Measurements from ENCODE around the gene VWA3A.

The VWA3A gene

DNA sequence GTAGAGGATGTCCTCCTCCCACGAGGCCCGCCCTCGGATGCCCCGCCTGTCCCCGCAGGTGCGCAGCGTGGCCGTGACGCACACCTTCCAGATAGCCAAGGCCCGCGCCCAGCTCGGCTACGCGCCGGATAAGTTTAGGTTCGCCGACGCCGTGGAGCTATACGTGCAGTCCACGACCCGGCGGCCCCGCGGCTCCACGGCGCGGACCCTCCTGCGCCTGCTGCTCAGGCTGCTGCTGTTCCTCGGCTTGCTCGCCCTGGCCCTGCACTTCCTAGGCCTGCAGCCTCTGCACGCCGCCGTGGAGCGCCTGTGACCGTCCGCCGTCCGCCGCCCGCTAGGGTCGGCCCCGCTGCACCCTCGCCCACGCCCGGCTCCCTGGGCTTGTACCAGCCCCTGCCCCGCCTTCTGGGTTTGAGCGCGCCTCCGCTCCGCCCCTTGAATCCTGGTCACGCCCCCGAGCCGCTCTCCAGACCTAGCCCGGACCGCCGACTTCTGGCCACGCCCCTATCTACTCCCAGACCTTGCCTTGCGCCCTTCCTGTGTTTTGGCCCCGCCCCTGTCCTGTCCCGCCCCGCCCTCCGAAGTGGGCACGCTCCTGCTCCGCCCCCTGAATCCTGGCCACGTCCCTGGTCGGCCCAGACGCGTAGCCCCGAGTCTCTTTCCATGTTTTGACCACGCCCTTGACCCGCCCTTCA lies 97.9 kb downstream of the VWA3A start:
- Histone ChIP-seq H3K79me2 (ENCODE audit: control insufficient read depth, low read length) (no peaks in the 10 kb centered on the region), H3K4me1 (ENCODE audit: control insufficient read depth, low read length) (peaks cover 38% of the 10 kb centered on the region), H3K9me3 (ENCODE audit: control insufficient read depth, insufficient read depth, low read length) (no peaks in the 10 kb centered on the region), H3K27me3 (ENCODE audit: control insufficient read depth, low read length) (no peaks in the 10 kb centered on the region), H3F3A (ENCODE audit: control insufficient read depth, insufficient read depth) (0 out of 2 replicates have a peak, but pooled peaks cover 8% of the 10 kb centered on the region), H3K36me3 (ENCODE audit: control insufficient read depth, low read length) (no peaks in the 10 kb centered on the region), H3K4me3 (ENCODE audit: low read length) (peak overlapping the region; percentile 87), H4K20me1 (ENCODE audit: control insufficient read depth, insufficient read depth, low read depth, low read length) (no peaks in the 10 kb centered on the region), H3K9me2 (replicated peaks; ENCODE audit: control insufficient read depth, low read length) (no peaks in the 10 kb centered on the region), H3K27ac (ENCODE audit: low read depth, low read length) (peak overlapping the region; percentile 65), H3K4me2 (ENCODE audit: low read length) (peak overlapping the region; percentile 76)
- no peak for TF ChIP-seq EZH2phosphoT487 (IDR thresholded peaks at IDR 0.05; ENCODE audit: borderline replicate concordance, low read length)
- TF ChIP-seq, protein P1, sequence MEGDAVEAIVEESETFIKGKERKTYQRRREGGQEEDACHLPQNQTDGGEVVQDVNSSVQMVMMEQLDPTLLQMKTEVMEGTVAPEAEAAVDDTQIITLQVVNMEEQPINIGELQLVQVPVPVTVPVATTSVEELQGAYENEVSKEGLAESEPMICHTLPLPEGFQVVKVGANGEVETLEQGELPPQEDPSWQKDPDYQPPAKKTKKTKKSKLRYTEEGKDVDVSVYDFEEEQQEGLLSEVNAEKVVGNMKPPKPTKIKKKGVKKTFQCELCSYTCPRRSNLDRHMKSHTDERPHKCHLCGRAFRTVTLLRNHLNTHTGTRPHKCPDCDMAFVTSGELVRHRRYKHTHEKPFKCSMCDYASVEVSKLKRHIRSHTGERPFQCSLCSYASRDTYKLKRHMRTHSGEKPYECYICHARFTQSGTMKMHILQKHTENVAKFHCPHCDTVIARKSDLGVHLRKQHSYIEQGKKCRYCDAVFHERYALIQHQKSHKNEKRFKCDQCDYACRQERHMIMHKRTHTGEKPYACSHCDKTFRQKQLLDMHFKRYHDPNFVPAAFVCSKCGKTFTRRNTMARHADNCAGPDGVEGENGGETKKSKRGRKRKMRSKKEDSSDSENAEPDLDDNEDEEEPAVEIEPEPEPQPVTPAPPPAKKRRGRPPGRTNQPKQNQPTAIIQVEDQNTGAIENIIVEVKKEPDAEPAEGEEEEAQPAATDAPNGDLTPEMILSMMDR (IDR thresholded peaks at IDR 0.05; ENCODE audit: low read depth, low read length, poor library complexity, severe bottlenecking) = no peak

DNA sequence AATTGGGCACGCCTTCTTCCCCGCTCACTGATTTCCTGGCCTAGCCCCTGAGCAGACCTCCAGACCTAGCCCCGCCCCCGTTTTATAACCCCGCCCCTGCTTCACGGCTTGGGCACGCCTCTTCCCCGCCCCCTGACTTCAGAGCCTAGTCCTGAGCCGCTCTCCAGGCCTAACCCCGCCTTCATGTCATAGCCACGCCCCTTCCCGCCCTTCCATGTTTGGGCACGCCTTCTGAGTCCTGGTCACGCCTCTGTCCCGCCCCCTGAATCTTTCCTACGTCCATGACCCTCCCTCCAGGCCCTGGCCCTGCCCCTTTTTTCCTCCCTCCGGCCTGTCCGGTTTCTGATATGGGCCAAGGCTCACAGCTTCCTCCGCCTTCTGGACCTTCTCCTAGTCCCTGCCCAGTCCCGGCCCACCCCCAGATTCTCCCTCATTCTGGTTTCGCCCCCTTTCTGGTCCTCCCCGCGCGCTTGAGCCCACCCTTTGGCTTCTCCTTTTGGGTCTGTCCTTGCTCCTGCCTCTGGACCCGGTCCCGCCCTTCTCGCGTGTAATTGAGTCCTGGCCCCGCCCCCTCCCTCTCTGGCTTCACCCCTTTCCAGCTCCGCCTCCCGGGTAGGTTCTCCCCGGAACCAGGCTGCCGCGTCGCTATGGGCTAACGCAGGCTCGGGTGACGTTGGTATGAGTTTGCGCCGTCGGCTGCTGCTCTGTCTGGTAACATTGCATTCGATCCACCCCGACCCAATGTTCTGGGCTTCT lies 98.6 kb downstream of the VWA3A start:
- H3F3A ChIP-seq (ENCODE audit: control insufficient read depth, insufficient read depth) = 0 out of 2 replicates have a peak, but pooled peaks cover 8% of the 10 kb centered on the region
- peak overlapping the region; percentile 43 for H3K27ac ChIP-seq (ENCODE audit: low read depth, low read length)
- H3K27me3 ChIP-seq (ENCODE audit: control insufficient read depth, low read length) = no peaks in the 10 kb centered on the region
- H4K20me1 ChIP-seq (ENCODE audit: control insufficient read depth, insufficient read depth, low read depth, low read length) = no peaks in the 10 kb centered on the region
- H3K4me2 ChIP-seq (ENCODE audit: low read length) = peak overlapping the region; percentile 86
- no peaks in the 10 kb centered on the region for H3K79me2 ChIP-seq (ENCODE audit: control insufficient read depth, low read length)
- H3K9me2 ChIP-seq (replicated peaks; ENCODE audit: control insufficient read depth, low read length) = no peaks in the 10 kb centered on the region
- H3K9me3 ChIP-seq (ENCODE audit: control insufficient read depth, insufficient read depth, low read length) = no peaks in the 10 kb centered on the region
- no peak for TF ChIP-seq EZH2phosphoT487 (IDR thresholded peaks at IDR 0.05; ENCODE audit: borderline replicate concordance, low read length)
- TF ChIP-seq, protein P1 (IDR thresholded peaks at IDR 0.05; ENCODE audit: low read depth, low read length, poor library complexity, severe bottlenecking) = no peak
- peak overlapping the region; percentile 87 for H3K4me3 ChIP-seq (ENCODE audit: low read length)
- H3K4me1 ChIP-seq (ENCODE audit: control insufficient read depth, low read length) = peaks cover 42% of the 10 kb centered on the region
- H3K36me3 ChIP-seq (ENCODE audit: control insufficient read depth, low read length) = no peaks in the 10 kb centered on the region

- Histone ChIP-seq H3F3A (ENCODE audit: control insufficient read depth, insufficient read depth) (0 out of 2 replicates have a peak, but pooled peaks cover 8% of the 10 kb centered on the region), H3K4me2 (ENCODE audit: low read length) (peak overlapping the region; percentile 86)
These were observed 99.4 kb downstream of the VWA3A start for GRCh38 chr16:22191532-22192260.

More at GRCh38 chr16:22191532-22192260, 99.4 kb downstream of the VWA3A start:
- Histone ChIP-seq H4K20me1 (ENCODE audit: control insufficient read depth, insufficient read depth, low read depth, low read length) (no peaks in the 10 kb centered on the region), H3K4me1 (ENCODE audit: control insufficient read depth, low read length) (peaks cover 46% of the 10 kb centered on the region), H3K36me3 (ENCODE audit: control insufficient read depth, low read length) (no peaks in the 10 kb centered on the region), H3K9me2 (replicated peaks; ENCODE audit: control insufficient read depth, low read length) (no peaks in the 10 kb centered on the region), H3K27ac (ENCODE audit: low read depth, low read length) (peak overlapping the region; percentile 43), H3K4me3 (ENCODE audit: low read length) (peak overlapping the region; percentile 75), H3K27me3 (ENCODE audit: control insufficient read depth, low read length) (no peaks in the 10 kb centered on the region), H3K79me2 (ENCODE audit: control insufficient read depth, low read length) (no peaks in the 10 kb centered on the region), H3K9me3 (ENCODE audit: control insufficient read depth, insufficient read depth, low read length) (no peaks in the 10 kb centered on the region)
- TF ChIP-seq EZH2phosphoT487 (IDR thresholded peaks at IDR 0.05; ENCODE audit: borderline replicate concordance, low read length) = no peak
- TF ChIP-seq, protein P1 (IDR thresholded peaks at IDR 0.05; ENCODE audit: low read depth, low read length, poor library complexity, severe bottlenecking) = no peak

All from DOHH2 (cell line).